Skeletal muscle satellite cell (primary cell): ENCODE measurements around the gene TBC1D16.
"Not testable (repeated sequence)": the region's sequence is repeated elsewhere in the genome, so short reads cannot be mapped to it uniquely, and the experiment has no call there.

Experiments
- H3K27me3 ChIP-seq: 2 replicates; pipeline ENCODE4 v1.7.0; 2013; ENCODE audit warnings: low read length; ENCODE audit not compliant: control insufficient read depth, insufficient read depth
- H3K36me3 ChIP-seq: 2 replicates; pipeline ENCODE4 v1.7.0; 2013; ENCODE audit warnings: mild to moderate bottlenecking, control low read depth, low read length; ENCODE audit not compliant: insufficient read depth
- H3K4me1 ChIP-seq: 2 replicates; pipeline ENCODE4 v1.7.0; 2013; ENCODE audit warnings: low read length; ENCODE audit not compliant: control insufficient read depth, insufficient read depth
- H3K4me2 ChIP-seq: 2 replicates; pipeline ENCODE4 v1.7.0; 2013; ENCODE audit warnings: mild to moderate bottlenecking, low read length
- H3K4me3 ChIP-seq: 2 replicates; pipeline ENCODE4 v1.7.0; 2013; ENCODE audit warnings: low read length
- H3K9ac ChIP-seq: 2 replicates; pipeline ENCODE4 v1.7.0; 2013; ENCODE audit warnings: mild to moderate bottlenecking, low read depth, low read length, moderate library complexity
- H3K9me3 ChIP-seq: replicated peaks from 2 replicates; pipeline ENCODE4 v1.7.0; 2013; ENCODE audit warnings: mild to moderate bottlenecking, control low read depth, low read length

The TBC1D16 gene

DNA sequence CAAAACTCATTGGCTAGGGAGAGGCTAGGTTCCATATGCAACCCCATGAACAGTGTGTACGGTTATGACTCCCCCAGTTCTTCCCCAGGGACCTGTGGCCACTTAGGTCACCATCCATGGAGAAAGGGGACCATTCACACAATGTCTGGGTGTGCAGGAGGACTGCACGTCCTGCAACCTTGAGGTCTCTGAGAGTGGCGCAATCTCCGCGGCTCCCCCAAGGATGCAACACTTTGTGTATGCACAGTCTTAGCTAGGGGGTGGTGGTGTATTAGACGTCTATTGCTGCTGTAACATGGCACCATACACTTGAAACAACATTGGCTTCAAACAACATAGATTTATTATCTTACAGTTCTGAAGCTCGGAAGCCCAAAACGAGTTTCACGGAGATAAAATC is 130.8 kb downstream of the TBC1D16 start:
- no peaks in the 10 kb centered on the region for H3K9me3 ChIP-seq
- H3K36me3 ChIP-seq: no peaks in the 10 kb centered on the region
- peaks cover 58% of the 10 kb centered on the region for H3K27me3 ChIP-seq
- no peak overlapping the region for H3K9ac ChIP-seq
- no peak overlapping the region for H3K4me3 ChIP-seq
- no peaks in the 10 kb centered on the region for H3K4me1 ChIP-seq
- H3K4me2 ChIP-seq: no peak overlapping the region

DNA sequence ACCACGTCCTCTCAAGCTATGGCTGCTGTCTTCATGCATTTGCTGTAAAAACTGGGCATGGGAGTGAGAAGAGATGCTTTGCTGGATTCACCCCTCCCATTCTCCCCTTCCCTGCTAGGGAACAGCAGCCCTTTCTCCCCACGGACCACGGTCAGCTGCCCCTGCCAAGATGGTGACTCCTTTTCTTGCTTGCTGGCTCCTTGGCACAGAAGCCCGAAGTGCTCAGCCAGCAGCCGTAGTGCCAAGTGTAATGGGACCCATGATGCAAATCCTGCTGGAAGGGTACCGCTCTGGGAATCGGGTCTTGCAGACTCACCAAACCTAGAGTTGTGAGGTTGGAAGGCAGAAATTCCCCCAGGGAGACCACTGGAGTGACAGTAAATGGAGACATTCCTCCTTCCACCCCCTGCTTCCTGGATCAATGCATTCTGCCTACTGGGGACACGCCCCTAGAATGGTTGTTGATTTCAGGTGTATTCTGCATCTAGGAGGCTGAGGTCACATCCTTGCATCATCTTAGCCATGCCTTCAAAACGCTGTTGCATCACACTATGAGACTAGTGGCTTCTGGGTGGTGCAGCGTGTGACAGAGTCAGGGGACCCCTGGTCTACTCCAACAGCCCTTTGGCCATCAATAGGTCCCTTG is 133.4 kb downstream of the TBC1D16 start:
- H3K9ac ChIP-seq: no peak overlapping the region
- H3K4me1 ChIP-seq: no peaks in the 10 kb centered on the region
- no peaks in the 10 kb centered on the region for H3K9me3 ChIP-seq
- no peaks in the 10 kb centered on the region for H3K36me3 ChIP-seq
- H3K4me2 ChIP-seq: no peak overlapping the region
- H3K4me3 ChIP-seq: no peak overlapping the region
- peaks cover 68% of the 10 kb centered on the region for H3K27me3 ChIP-seq

DNA sequence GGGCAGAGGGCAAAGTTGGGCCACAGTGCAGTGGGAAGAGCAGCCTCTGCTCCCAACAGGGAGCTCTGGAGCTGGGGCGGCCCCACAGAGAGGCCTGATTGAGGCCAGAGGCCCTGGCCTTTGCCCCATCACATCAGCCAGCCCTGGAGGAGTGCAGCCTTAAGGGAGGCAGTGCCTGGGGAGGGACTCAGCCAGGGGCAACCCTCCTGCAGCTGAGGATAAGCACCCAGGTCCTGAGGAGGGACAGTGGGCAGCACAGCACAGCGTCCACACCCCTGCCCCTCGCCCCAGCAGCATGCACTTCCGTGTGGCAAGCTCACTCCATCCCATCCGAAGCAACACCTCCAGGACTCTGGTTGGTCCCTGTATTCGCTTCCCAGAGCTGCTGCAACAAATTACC is 134.5 kb downstream of the TBC1D16 start:
- Histone ChIP-seq H3K9me3 (no peaks in the 10 kb centered on the region), H3K4me2 (no peak overlapping the region), H3K36me3 (no peaks in the 10 kb centered on the region), H3K4me1 (no peaks in the 10 kb centered on the region), H3K4me3 (no peak overlapping the region), H3K27me3 (peaks cover 64% of the 10 kb centered on the region), H3K9ac (no peak overlapping the region)

DNA sequence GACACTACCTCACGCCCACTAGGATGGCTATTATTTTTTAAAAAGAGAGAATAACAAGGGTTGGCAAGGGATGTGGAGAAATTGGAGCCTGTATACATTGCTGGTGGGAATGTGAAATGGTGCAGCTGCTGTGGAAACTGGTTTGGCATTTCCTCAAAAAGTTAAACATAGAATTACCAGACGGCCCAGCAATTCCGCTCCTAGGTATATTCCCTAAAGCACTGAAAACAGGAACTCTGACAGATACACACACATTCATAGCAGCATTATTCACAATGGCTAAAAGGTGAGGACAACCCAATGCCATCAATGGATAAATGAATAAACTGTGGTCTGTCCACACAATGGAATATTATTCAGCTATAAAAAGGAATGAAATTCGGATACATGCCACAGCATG is 136.1 kb downstream of the TBC1D16 start:
- H3K4me3 ChIP-seq: no peak overlapping the region
- no peak overlapping the region for H3K9ac ChIP-seq
- no peak overlapping the region for H3K4me2 ChIP-seq
- H3K4me1 ChIP-seq: no peaks in the 10 kb centered on the region
- no peaks in the 10 kb centered on the region for H3K36me3 ChIP-seq
- no peaks in the 10 kb centered on the region for H3K9me3 ChIP-seq
- H3K27me3 ChIP-seq: peaks cover 63% of the 10 kb centered on the region

DNA sequence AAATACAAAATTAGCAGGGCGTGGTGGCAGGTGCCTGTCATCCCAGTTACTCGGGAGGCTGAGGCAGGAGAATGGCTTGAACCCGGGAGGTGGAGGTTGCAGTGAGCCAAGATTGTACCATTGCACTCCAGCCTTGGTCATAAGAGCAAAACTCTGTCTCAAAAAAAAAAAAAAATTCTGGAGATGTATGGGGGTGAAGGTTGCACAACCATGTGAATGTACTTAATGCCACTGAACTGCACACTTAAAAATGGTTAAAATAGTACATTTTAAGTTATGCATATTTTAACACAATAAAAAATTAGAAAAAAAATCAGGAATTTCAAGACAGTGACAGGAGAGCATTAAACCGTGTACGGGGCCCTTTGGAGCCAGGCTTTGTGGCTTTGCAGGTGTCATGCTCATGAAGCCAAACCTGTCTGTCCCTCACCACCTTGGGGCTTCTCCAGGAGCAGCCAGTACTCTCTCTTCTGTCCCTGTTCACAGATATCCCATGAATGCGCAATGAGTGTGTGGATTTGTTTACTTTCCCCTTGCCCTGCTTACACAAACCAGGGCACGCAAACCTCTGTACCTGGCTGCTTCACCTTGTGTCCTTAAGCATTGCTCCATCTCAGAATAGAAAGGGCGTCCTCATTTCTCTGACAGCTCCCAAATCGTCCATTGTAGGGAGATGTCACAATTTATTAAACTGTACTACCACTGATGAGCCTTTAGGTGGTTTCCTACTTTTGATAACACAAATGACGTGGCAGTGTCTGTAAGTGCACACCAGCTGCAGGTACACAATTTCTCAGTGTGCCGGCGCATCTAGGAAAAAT is 138.2 kb downstream of the TBC1D16 start:
- Histone ChIP-seq H3K36me3 (no peaks in the 10 kb centered on the region), H3K4me1 (no peaks in the 10 kb centered on the region), H3K27me3 (peaks cover 61% of the 10 kb centered on the region), H3K9ac (no peak overlapping the region), H3K4me3 (no peak overlapping the region), H3K4me2 (no peak overlapping the region), H3K9me3 (no peaks in the 10 kb centered on the region)

DNA sequence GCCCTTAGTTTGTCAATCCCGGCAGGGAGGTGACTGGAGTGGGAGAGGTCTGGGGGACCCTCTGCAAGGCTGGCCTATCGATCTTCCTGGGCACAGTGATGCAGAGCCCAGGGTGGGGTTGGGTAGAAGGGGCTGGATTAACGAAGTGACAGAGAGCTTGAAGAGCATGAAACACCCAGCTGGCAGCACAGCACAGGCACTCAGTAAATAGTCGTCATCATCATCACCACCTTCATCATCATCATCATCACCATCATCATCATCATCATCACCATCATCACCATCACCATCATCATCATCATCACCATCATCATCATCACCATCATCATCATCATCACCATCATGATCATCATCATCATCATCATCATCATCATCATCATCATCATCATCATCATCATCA is 142.2 kb downstream of the TBC1D16 start:
- not testable (repeated sequence) for H3K4me1 ChIP-seq, H3K4me2 ChIP-seq, H3K36me3 ChIP-seq, H3K9me3 ChIP-seq, H3K9ac ChIP-seq, H3K4me3 ChIP-seq
- peaks cover 62% of the 10 kb centered on the region for H3K27me3 ChIP-seq

DNA sequence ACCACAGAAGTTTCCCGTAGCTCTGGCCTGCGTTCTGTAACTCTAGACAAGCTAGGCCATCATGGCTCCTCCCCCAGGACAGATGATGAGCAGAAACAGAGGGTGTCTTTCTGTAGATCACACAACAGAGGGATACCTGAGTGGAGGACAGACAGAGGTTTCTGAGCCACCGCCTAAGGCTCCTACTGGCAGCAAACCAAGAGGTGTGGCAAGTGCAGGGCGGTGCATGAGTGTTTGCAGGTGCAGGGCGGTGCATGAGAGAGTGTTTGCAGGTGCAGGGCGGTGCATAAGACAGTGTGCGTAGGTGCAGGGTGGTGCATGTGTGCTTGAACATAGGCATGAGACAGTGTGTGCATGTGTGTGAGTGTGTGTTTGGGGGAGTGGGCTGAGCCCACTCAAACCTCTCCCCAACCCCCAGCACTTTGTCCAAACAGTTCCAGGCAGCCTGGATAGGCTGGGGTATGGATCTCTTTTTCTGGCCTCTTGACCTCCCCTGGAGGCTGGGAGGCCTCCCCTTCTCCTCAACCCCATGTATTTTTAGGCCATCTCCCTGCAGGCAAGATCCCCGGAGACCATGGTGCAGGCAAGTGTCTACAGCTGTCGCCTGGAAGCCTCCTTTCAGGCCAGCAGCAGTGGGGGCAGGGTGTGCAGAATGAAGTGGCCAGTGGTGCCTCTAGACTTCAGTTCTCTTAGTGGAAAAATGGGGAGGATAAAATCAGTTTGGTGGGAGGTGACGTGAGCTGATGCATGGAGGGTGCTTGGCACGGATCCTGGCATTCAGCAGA is 143.0 kb downstream of the TBC1D16 start:
- Histone ChIP-seq H3K4me3 (no peak overlapping the region), H3K4me1 (no peaks in the 10 kb centered on the region), H3K9ac (no peak overlapping the region), H3K9me3 (no peaks in the 10 kb centered on the region), H3K36me3 (no peaks in the 10 kb centered on the region), H3K27me3 (peaks cover 63% of the 10 kb centered on the region), H3K4me2 (no peak overlapping the region)

DNA sequence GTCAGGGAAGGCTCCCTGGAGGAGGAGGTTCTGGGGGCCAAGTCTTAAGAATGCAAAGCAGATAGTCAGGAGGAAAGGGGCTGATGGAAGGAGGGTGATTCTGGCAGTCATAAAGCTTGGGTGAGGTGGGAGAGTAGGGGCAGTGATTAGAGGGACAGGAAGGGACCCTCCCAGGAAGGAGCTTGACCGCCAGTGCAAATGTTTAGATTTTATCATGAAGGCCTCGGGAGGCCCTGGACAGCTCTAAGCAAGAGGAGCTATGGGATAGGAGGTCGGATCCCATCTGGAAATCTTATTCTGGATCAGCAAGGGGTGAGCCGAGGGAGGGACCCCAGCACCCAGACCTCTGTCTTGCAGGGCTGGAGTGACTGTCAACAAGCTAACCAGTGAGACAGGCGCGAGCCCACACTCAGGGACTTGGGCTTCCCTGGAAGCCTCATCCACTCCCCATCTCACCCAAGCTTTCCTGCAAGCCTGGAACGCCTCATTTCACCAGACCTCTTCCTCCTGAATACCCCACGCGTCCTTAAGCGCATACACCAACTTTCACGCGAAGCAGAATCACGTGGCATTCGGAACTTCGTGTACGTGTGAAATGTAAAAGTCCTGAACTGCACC is 144.4 kb downstream of the TBC1D16 start:
- no peaks in the 10 kb centered on the region for H3K4me1 ChIP-seq
- peaks cover 61% of the 10 kb centered on the region for H3K27me3 ChIP-seq
- H3K36me3 ChIP-seq: no peaks in the 10 kb centered on the region
- H3K9ac ChIP-seq: no peak overlapping the region
- H3K4me3 ChIP-seq: no peak overlapping the region
- no peaks in the 10 kb centered on the region for H3K9me3 ChIP-seq
- H3K4me2 ChIP-seq: no peak overlapping the region

DNA sequence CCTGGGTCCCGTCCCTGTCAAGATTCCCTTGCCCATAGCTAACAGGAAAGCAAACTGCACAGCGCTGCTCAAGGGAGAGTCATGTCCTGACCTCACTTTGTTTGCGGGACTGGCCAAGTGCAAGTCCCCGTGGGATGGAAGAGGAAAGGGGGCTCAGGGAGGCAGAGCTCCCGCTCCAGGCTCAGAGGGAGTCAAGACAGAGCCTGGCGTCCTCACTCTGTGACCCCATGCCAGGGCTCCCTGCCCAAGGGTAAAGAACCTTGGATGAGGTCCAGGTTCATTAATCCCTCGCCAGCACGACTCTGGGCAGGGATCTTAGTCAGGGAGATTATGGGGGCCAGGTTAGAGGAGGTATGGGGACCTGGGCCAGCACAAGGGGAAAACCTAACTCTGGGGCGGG is 145.0 kb downstream of the TBC1D16 start:
- Histone ChIP-seq H3K4me1 (no peaks in the 10 kb centered on the region), H3K9ac (no peak overlapping the region), H3K4me2 (no peak overlapping the region), H3K4me3 (no peak overlapping the region), H3K36me3 (no peaks in the 10 kb centered on the region), H3K9me3 (no peaks in the 10 kb centered on the region), H3K27me3 (peaks cover 63% of the 10 kb centered on the region)

DNA sequence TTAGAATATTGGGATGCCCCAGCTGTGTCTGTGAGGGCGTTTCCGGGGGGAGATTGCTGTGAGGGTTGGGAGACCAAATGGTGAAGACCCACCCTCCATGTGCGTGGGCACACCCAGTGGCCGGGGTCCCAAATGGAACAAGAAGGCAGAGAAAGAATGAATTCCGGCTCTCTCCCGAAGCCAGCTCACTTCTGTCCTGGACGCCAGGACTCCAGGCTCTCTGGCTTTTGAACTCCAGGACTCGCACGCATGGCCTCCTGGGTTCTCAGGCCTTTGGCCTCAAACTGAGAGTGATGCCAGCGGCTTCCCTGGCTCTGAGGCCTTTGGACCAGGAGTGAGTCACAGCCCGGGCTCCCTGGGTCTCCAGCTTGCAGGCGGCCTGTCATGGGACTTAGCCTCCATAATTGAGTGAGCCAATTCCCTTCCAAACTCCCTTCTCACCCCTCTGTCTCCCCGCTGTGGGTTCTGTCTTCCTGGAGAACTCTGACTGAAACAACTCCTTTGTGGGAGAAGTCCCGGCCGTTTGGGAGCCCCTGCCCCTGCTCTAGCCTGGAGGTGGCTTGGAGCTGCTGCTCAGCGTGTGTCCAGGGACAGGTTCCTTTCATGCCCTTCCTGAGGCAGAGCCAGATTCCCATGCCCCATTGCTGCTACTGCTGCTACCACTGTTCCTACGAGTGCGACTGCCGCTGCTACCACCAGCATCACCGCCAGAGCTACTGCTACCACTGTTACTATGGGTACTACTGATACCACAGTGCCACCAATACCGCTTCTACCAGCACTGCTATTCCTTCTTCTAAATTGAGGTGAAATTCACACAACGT is 146.6 kb downstream of the TBC1D16 start:
- H3K9me3 ChIP-seq: no peaks in the 10 kb centered on the region

More for the DNA sequence above, 146.6 kb downstream of the TBC1D16 start:
- H3K36me3 ChIP-seq: no peaks in the 10 kb centered on the region
- H3K4me1 ChIP-seq: no peaks in the 10 kb centered on the region
- peaks cover 54% of the 10 kb centered on the region for H3K27me3 ChIP-seq
- H3K9ac ChIP-seq: no peak overlapping the region
- no peak overlapping the region for H3K4me3 ChIP-seq
- H3K4me2 ChIP-seq: no peak overlapping the region
